Ascending aorta (tissue), 2 donors: ENCODE measurements around the gene GSG1. TPM values are rescaled to one million over a fixed set of nuclear protein-coding genes. Genes with fewer than 3 reads are reported as not detected.

Source experiments
- DNase-seq, 2 donors: peaks; one replicate each; pipeline ENCODE4 v3.0.0-alpha.2; 2019; ENCODE audit warnings: low spot score in 2 of 2
- H3K27ac ChIP-seq, 2 donors: fragments of 200-600 bp; sonication (generic); one replicate each; pipeline ENCODE4 v1.5.1; 2016 to 2017; ENCODE audit warnings: mild to moderate bottlenecking in 1 of 2
- H3K27me3 ChIP-seq: fragments of 200-600 bp; sonication (generic); one replicate; pipeline ENCODE4 v1.5.1; 2017
- H3K36me3 ChIP-seq, 2 donors: fragments of 200-600 bp; sonication (generic); one replicate each; pipeline ENCODE4 v1.5.1; 2016
- H3K4me1 ChIP-seq, 2 donors: fragments of 200-600 bp; sonication (generic); one replicate each; pipeline ENCODE4 v1.5.1; 2016 to 2017; ENCODE audit warnings: mild to moderate bottlenecking in 1 of 2
- H3K4me3 ChIP-seq, 2 donors: fragments of 200-600 bp; sonication (generic); one replicate each; pipeline ENCODE4 v1.5.1; 2016 to 2017; ENCODE audit warnings: mild to moderate bottlenecking in 1 of 2
- H3K9me3 ChIP-seq, 2 donors: fragments of 200-600 bp; sonication (generic); one replicate each; pipeline ENCODE4 v1.5.1; 2016
- intact Hi-C: fragments of 100-400 bp; cut with DNase I; formaldehyde crosslinking; loops from one replicate; pipeline ENCODE4 v1.15.1; 2023
- total RNA-seq: library from RNA; depleted of rRNA; stranded (reverse); fragments of >200 nt; gene quantifications from one replicate; pipeline ENCODE4 v1.1.0, GENCODE V29; 2016
- TF ChIP-seq, protein P1 (sequence below), 3 experiments: fragments of 200-600 bp in 2 of 3; fragments of 450-650 bp in 1 of 3; sonication (generic) in 2 of 3; IDR thresholded peaks; one replicate each; pipeline ENCODE4 v1.5.1; 2016 to 2019; ENCODE audit warnings: antibody characterized with exemption in 3 of 3, mild to moderate bottlenecking in 1 of 3, moderate library complexity in 1 of 3

GSG1 gene
- total RNA-seq, 1 donor from 2014 or later = not detected

GRCh38 chr12:13120413-13120812 lies 16.9 kb upstream of the GSG1 start:
- no peak for DNase-seq
- no peaks in the 10 kb centered on the region for H3K27me3 ChIP-seq
- H3K4me3 ChIP-seq = no peak overlapping the region
- intact Hi-C loops = loop anchor here (1.0 kb wide), 1 partner anchor 10 kb away; no protein-coding TSS in a partner anchor
- TF ChIP-seq, protein P1, sequence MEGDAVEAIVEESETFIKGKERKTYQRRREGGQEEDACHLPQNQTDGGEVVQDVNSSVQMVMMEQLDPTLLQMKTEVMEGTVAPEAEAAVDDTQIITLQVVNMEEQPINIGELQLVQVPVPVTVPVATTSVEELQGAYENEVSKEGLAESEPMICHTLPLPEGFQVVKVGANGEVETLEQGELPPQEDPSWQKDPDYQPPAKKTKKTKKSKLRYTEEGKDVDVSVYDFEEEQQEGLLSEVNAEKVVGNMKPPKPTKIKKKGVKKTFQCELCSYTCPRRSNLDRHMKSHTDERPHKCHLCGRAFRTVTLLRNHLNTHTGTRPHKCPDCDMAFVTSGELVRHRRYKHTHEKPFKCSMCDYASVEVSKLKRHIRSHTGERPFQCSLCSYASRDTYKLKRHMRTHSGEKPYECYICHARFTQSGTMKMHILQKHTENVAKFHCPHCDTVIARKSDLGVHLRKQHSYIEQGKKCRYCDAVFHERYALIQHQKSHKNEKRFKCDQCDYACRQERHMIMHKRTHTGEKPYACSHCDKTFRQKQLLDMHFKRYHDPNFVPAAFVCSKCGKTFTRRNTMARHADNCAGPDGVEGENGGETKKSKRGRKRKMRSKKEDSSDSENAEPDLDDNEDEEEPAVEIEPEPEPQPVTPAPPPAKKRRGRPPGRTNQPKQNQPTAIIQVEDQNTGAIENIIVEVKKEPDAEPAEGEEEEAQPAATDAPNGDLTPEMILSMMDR (IDR thresholded peaks at IDR 0.05) = no peak
- H3K27ac ChIP-seq = no peak overlapping the region
- peaks cover 0 to 9% of the 10 kb centered on the region in 2 donors for H3K4me1 ChIP-seq
- no peaks in the 10 kb centered on the region for H3K36me3 ChIP-seq
- no peaks in the 10 kb centered on the region for H3K9me3 ChIP-seq

GRCh38 chr12:13119826-13120225 lies 16.4 kb upstream of the GSG1 start:
- H3K36me3 ChIP-seq = no peaks in the 10 kb centered on the region
- peaks cover 0 to 9% of the 10 kb centered on the region in 2 donors for H3K4me1 ChIP-seq
- DNase-seq = no peak
- TF ChIP-seq, protein P1 (IDR thresholded peaks at IDR 0.05) = no peak
- H3K4me3 ChIP-seq = no peak overlapping the region
- intact Hi-C loops = loop anchor here (1.0 to 5.0 kb wide), 2 partner anchors 10 to 47 kb away; no protein-coding TSS in a partner anchor
- no peak overlapping the region for H3K27ac ChIP-seq
- H3K27me3 ChIP-seq = no peaks in the 10 kb centered on the region
- H3K9me3 ChIP-seq = no peaks in the 10 kb centered on the region

GRCh38 chr12:13117029-13117428 lies 13.6 kb upstream of the GSG1 start:
- Histone ChIP-seq H3K4me3 (no peak overlapping the region), H3K36me3 (no peaks in the 10 kb centered on the region), H3K4me1 (peaks cover 0 to 9% of the 10 kb centered on the region in 2 donors), H3K27ac (peak overlapping the region; percentile 61 to 72), H3K9me3 (no peaks in the 10 kb centered on the region), H3K27me3 (no peaks in the 10 kb centered on the region)
- DNase-seq = no peak
- TF ChIP-seq, protein P1 (IDR thresholded peaks at IDR 0.05) = no peak
- intact Hi-C loops = loop anchor here (5.0 kb wide), 1 partner anchor 50 kb away; no protein-coding TSS in a partner anchor

- H3K4me3 ChIP-seq = no peak overlapping the region
- no peaks in the 10 kb centered on the region for H3K36me3 ChIP-seq
- no peaks in the 10 kb centered on the region for H3K9me3 ChIP-seq
- TF ChIP-seq, protein P1 (IDR thresholded peaks at IDR 0.05) = no peak
- peak in 1 of 2 donors; percentile 72 for DNase-seq
- peak overlapping the region; percentile 61 to 72 for H3K27ac ChIP-seq
- peaks cover 0 to 9% of the 10 kb centered on the region in 2 donors for H3K4me1 ChIP-seq
- H3K27me3 ChIP-seq = no peaks in the 10 kb centered on the region
- intact Hi-C loops = loop anchor here (5.0 kb wide), 1 partner anchor 51 kb away; no protein-coding TSS in a partner anchor
Measured at GRCh38 chr12:13116259-13116658, 12.8 kb upstream of the GSG1 start.

DNA sequence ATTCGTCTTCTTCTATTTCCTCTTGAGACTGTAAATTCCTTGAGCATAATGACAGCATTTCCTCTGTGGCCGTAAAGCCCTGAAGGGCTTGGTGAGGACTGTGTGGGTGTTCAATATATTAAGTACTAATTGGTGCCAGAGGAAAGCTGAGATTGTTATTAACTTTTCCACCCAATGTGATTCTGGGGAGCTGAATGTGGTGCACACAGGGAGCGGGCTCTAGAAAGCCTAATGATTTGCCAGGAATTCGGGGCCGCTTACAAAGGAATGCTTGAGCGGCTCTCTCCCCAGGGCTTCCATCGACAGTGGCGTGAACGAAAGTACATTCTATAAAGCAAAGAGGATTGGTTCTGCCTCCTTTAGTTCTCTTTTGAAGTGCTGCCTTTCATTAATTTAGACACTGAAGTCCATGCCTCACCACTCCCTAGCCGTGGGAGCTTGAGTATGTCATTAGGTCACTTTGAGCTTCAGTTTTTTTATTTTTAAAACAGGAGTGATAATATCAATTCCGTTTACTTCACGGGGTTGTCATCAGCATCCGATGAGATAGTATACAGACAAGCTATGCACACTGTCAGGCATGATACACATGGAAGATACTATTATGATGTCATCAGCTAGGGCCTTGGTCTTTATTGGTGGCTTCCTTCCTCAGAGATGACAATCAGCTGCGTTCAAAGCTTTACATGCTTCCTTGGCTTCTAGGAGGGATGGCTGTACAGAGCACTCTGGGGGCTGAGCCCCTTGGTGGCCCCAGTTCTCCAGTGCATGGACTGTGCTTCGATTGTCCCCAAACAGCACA lies 11.0 kb upstream of the GSG1 start:
- no peak overlapping the region for H3K27ac ChIP-seq
- no peaks in the 10 kb centered on the region for H3K36me3 ChIP-seq
- H3K9me3 ChIP-seq = no peaks in the 10 kb centered on the region
- peaks cover 0 to 9% of the 10 kb centered on the region in 2 donors for H3K4me1 ChIP-seq
- no peaks in the 10 kb centered on the region for H3K27me3 ChIP-seq
- H3K4me3 ChIP-seq = no peak overlapping the region
- no peak for DNase-seq
- TF ChIP-seq, protein P1 (IDR thresholded peaks at IDR 0.05) = no peak
- intact Hi-C loops = loop anchor here (5.0 kb wide), 1 partner anchor 53 kb away; no protein-coding TSS in a partner anchor
